ENCODE results near the gene FKBP3.
"Not testable (repeated sequence)": the region's sequence is repeated elsewhere in the genome, so short reads cannot be mapped to it uniquely, and the experiment has no call there.

Gene FKBP3

DNA sequence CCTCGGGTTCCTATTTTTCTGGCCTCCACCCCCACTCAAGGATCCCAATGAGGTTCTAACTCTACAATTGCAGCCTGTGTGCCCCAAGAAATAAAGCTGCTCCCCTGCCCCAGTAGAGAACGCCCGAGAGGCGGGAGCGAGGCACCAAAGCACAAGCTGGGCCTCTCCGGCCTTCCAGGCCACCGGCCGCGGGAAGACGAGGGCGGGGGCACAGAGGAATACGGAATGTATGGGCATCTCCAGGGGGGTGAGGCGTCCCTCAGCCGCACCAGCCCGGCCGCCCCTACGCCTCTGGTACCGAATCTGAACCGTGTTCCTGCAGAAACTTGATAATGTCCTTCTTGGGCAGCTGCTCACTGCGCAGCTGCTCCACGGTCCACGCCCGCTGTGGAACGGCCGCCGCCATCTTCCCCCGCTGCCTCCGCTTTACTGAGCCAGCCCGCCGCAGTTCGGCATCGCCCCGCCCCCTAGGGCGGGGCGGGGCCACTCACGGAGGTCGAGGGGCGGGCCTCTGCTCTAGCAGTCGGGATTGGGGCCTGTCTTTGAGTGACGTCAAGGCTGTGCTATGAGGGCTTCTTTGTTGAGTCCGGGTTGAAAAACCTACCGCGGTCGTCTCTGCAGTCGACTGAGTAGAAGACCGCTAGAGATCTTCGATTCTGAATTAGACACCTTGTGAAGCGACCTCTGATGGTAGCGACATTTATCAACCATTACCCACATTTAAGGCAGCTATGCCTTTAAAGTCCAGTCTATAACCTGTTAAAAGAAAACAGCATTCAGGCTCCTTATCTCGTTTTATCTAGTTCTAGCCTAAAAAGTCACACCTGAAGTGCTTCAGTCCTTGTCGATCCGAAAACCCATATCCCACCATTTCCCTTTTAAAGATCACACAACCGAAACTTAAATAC lies at the start of gene FKBP3:
TSS of gene FKBP3 (minus strand) at position 431 of the 908 bp plus-strand sequence. CDS start at position 406, 25 bp downstream.
- peak; percentile 82 to 91 for DNase-seq (ENCODE audit: low read depth in 2 of 2, low spot score in 1 of 2)

DNA sequence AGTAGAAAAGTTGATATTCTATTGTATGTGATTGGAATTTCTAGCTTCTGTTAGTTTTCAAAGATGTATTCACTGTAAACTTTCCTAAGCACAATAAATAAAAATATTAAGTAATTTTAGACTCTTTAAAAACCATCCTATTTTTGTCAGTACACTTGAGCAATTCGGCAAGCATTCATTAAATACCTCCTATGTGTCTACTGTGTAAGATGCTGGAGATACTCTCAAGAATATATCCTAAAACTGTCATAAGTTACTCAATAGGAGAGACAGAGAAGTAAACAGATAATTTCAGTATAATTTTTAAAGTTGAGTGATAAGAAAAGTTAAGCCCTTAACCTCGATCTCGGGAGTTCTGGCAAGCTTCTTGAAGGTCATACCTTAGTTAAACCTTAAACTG lies 47.5 kb upstream of the FKBP3 start:
- no peak for DNase-seq (ENCODE audit: low read depth in 2 of 2, low spot score in 1 of 2)

- DNase-seq (ENCODE audit: low read depth in 2 of 2, low spot score in 1 of 2) = no peak
Observed at GRCh38 chr14:45181329-45181728, 47.0 kb upstream of the FKBP3 start.

GRCh38 chr14:45177076-45177475 lies 42.8 kb upstream of the FKBP3 start:
- no peak for DNase-seq (ENCODE audit: low read depth in 2 of 2, low spot score in 1 of 2)

DNA sequence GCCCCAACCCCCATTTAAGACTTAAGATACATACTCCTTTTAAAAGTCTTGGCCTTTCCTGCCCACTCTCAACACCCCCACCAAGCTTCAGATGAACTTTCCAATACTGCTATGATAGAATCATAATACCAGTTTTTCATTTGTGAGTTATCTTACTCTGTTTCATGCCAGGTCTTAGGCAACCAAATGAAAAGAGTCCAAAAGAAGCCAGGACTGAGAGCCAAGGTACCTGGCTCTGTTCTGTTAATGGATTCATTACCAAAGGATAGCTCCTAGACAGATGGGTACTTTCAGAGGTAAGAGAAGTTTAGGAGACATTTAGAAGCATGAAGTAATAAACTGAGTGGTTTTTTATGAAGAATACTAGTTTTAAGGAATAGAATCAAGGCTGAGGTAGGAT lies 35.6 kb upstream of the FKBP3 start:
- no peak for DNase-seq (ENCODE audit: low read depth in 2 of 2, low spot score in 1 of 2)

DNA sequence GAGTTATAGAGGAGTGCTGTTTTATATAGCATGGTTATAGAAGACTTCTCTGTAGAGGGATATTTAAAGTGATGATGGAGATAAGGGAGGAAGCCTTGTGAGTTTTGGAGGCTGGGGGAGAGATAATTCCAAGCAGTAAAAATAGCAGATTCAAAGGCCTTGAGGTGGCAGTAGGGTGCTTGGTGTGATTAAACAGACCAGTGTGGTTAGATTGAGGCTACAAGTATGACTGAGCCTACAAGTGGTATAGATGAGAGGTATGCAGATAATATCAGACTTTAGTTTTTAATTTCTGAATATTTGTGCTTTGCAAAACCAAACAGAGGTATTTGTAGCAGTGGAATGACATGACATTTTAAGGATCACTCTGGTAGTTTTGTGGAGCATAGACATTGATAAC lies 21.8 kb upstream of the FKBP3 start:
- DNase-seq (ENCODE audit: low read depth in 2 of 2, low spot score in 1 of 2) = no peak

- DNase-seq (ENCODE audit: low read depth in 2 of 2, low spot score in 1 of 2) = no peak
Observed at GRCh38 chr14:45150386-45150890, 16.2 kb upstream of the FKBP3 start.

GRCh38 chr14:45149602-45150001 lies 15.3 kb upstream of the FKBP3 start:
- DNase-seq (ENCODE audit: low read depth in 2 of 2, low spot score in 1 of 2) = no peak

- DNase-seq (ENCODE audit: low read depth in 2 of 2, low spot score in 1 of 2) = no peak
Observed at GRCh38 chr14:45145214-45145613, 10.9 kb upstream of the FKBP3 start.

DNA sequence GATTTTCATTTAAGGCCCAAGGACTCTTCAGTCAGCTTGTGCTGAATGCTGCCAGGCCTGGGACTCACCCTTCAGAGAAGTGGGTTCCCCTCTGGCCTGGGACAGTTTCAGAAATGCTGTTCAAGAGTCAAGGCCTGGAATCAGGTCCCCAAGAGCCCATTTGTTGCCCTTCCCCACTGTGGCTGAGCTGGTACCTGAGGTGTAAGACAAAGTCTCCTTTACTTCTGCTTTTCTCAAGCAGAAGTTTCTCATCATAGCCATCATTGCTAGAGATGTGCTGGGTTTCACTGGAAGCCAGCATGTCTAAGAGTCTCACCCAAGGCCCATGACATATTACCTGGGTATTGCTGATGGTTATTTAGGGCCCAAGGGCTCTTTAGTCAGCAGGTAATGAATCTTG lies 10.4 kb upstream of the FKBP3 start:
- no peak for DNase-seq (ENCODE audit: low read depth in 2 of 2, low spot score in 1 of 2)

DNA sequence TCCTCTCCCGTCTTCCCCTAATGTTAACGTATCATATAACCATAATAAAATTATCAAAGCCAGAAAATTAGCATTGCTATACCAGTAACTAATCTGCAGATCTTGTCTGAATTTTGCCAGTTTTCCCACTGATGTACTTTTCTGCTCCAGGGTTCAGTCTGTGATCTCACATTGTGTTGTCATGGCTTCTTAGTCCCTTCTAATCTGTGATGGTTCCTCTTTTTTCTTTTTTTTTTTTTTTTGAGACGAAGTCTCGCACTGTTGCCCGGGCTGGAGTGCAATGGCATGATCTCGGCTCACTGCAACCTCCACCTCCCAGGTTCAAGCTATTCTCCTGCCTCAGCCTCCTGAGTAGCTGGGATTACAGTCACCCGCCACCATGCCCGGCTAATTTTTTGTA lies 7.8 kb upstream of the FKBP3 start:
- DNase-seq (ENCODE audit: low read depth in 2 of 2, low spot score in 1 of 2) = not testable (repeated sequence)

GRCh38 chr14:45140661-45141187 lies 6.4 kb upstream of the FKBP3 start:
- no peak for DNase-seq (ENCODE audit: low read depth in 2 of 2, low spot score in 1 of 2)

- no peak for DNase-seq (ENCODE audit: low read depth in 2 of 2, low spot score in 1 of 2)
Observed at GRCh38 chr14:45136399-45136798, 2.1 kb upstream of the FKBP3 start.

GRCh38 chr14:45135659-45136395 lies 1.5 kb upstream of the FKBP3 start, which contains the start of gene FANCM:
Gene FANCM (plus strand): TSS chr14:45135930. CDS start chr14:45136032, 102 bp downstream.
- DNase-seq (ENCODE audit: low read depth in 2 of 2, low spot score in 1 of 2) = peak; percentile 66 to 73

- DNase-seq (ENCODE audit: low read depth in 2 of 2, low spot score in 1 of 2) = no peak
Observed at GRCh38 chr14:45135156-45135555, 875 bp upstream of the FKBP3 start.

- no peak for DNase-seq (ENCODE audit: low read depth in 2 of 2, low spot score in 1 of 2)
Observed at GRCh38 chr14:45133683-45134050, 614 bp downstream of the FKBP3 start.

GRCh38 chr14:45128963-45129629 lies 5.2 kb downstream of the FKBP3 start:
- DNase-seq (ENCODE audit: low read depth in 2 of 2, low spot score in 1 of 2) = no peak

- DNase-seq (ENCODE audit: low read depth in 2 of 2, low spot score in 1 of 2) = no peak
Observed at GRCh38 chr14:45125754-45126153, 8.5 kb downstream of the FKBP3 start.

GRCh38 chr14:45123271-45123670 lies 11.0 kb downstream of the FKBP3 start:
- DNase-seq (ENCODE audit: low read depth in 2 of 2, low spot score in 1 of 2) = no peak

GRCh38 chr14:45120096-45120495 lies 14.2 kb downstream of the FKBP3 start:
- no peak for DNase-seq (ENCODE audit: low read depth in 2 of 2, low spot score in 1 of 2)

GRCh38 chr14:45118594-45118993 lies 15.7 kb downstream of the FKBP3 start:
- DNase-seq (ENCODE audit: low read depth in 2 of 2, low spot score in 1 of 2) = no peak
